A673 (cell line): Measurements from ENCODE around the gene AIMP1. TPM values are rescaled to one million over a fixed set of nuclear protein-coding genes. Genes with fewer than 3 reads are reported as not detected.

Experiments
- BruUV-seq: library from RNA; stranded (reverse); fragments of 400-500 nt; replicated peaks from 2 replicates; lab custom pipeline; 2021; lab: Mats Ljungman, UMichigan
- CTCF ChIA-PET: fragments of 300-600 bp; sonication (Branson Sonifier 250); formaldehyde crosslinking; loops from one replicate; lab custom pipeline; 2022; ENCODE audit warnings: antibody characterized with exemption; lab: Charles Lee
- POLR2A ChIA-PET: fragments of 300-600 bp; sonication (Branson Sonifier 250); formaldehyde crosslinking; loops from one replicate; lab custom pipeline; 2022; ENCODE audit warnings: antibody characterized with exemption; ENCODE audit not compliant: low non-redundant PET; lab: Charles Lee
- DNase-seq: peaks from one replicate; pipeline ENCODE4 v3.0.0-alpha.2; 2015; ENCODE audit warnings: low spot score
- H3K27ac ChIP-seq: fragments of 200-600 bp; sonication (generic); 2 replicates; pipeline ENCODE4 v1.5.1; 2016; ENCODE audit warnings: mixed run types, low read depth, mild to moderate bottlenecking, mixed read lengths, antibody characterized with exemption, low read length; ENCODE audit not compliant: poor library complexity, severe bottlenecking
- H3K27me3 ChIP-seq: fragments of 200-600 bp; sonication (generic); replicated peaks from 2 replicates; pipeline ENCODE4 v1.6.1; 2017; ENCODE audit warnings: mixed run types, low read depth, mild to moderate bottlenecking, mixed read lengths, antibody characterized with exemption, low read length; ENCODE audit not compliant: insufficient read depth, poor library complexity
- H3K36me3 ChIP-seq: fragments of 200-600 bp; sonication (generic); 2 replicates; pipeline ENCODE4 v1.6.1; 2016; ENCODE audit warnings: mixed run types, mild to moderate bottlenecking, mixed read lengths, antibody characterized with exemption, low read length; ENCODE audit not compliant: insufficient read depth, poor library complexity, severe bottlenecking
- H3K4me1 ChIP-seq: fragments of 200-600 bp; sonication (generic); 2 replicates; pipeline ENCODE4 v1.6.1; 2017; ENCODE audit warnings: mixed run types, mild to moderate bottlenecking, mixed read lengths, antibody characterized with exemption, low read length; ENCODE audit not compliant: insufficient read depth, poor library complexity, severe bottlenecking
- H3K4me3 ChIP-seq: fragments of 200-600 bp; sonication (generic); 2 replicates; pipeline ENCODE4 v1.5.1; 2016; ENCODE audit warnings: low read depth, mixed run types, mild to moderate bottlenecking, mixed read lengths, low read length; ENCODE audit not compliant: poor library complexity, severe bottlenecking
- H3K9me3 ChIP-seq: fragments of 200-600 bp; sonication (generic); 2 replicates; pipeline ENCODE4 v1.6.1; 2016; ENCODE audit warnings: mixed run types, low read depth, mild to moderate bottlenecking, mixed read lengths, antibody characterized with exemption, low read length; ENCODE audit not compliant: poor library complexity, severe bottlenecking
- EZH2 ChIP-seq: fragments of 200-600 bp; sonication (generic); IDR thresholded peaks from 2 replicates; pipeline ENCODE4 v1.6.1; 2017; ENCODE audit warnings: borderline replicate concordance, low read depth, mild to moderate bottlenecking, mixed read lengths, antibody characterized with exemption, low read length; ENCODE audit not compliant: poor library complexity, severe bottlenecking
- intact Hi-C: fragments of 100-400 bp; cut with micrococcal nuclease; formaldehyde crosslinking; loops from one replicate; pipeline ENCODE4 v1.10.0; 2022; ENCODE audit not compliant: unreplicated experiment
- total RNA-seq: library from RNA; stranded (reverse); gene quantifications from 2 replicates; pipeline ENCODE4 v1.2.3, GENCODE V29; 2021
- TF ChIP-seq, protein P1 (sequence below): fragments of 300-800, 200-600 bp; sonication (generic); conservative IDR thresholded peaks from 2 replicates; pipeline ENCODE4 v1.5.1; 2017; ENCODE audit warnings: low read depth, mild to moderate bottlenecking, antibody characterized with exemption, low read length, moderate library complexity, mixed read lengths

Gene AIMP1
- total RNA-seq, 1 experiment from 2014 or later: 74.8 TPM

DNA sequence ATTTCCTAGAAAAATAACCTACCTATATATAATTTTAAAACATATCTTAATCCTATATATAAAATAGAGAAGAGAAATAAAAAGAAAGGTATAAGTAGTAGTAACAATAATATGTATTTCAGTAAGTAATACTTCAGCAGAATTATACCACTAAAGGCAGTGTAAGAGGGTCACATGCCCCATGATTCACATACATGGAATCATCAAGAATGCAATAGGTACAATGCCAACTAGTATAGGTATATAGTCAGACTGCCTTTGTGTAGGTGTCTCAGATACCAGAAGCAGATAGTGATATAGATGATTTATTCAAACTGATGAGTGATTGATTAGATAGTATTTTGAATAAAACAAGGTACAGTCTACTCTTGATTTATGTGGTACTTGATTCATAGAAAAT, 9.4 kb downstream of the AIMP1 start:
- H3K36me3 ChIP-seq: peaks cover 64% of the 10 kb centered on the region

DNA sequence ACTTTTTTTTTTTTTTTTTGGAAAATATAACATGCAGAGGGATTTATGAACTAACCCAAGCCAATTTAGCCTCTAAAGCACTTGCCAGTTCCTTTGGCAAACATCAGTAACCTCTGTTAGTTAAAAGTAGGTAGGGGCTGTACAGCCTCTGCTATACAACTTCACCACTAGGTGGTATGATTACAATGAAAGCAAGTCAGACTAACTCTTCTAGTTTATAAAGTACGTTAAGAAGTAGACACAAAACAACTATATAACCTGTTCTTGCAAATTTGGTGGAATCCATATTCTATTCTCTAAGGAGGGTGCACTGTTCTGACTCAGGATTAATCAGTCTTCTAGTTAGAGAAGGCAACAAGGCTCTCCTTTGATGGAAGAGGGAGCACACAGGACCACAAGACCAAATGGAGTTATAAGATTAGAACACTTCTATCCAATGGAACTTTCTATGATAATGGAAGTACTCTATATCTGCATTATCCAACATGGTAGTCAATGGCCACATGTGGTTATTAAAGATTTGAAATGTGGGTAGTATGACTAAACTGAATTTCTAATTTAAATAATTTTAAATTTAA, 12.8 kb downstream of the AIMP1 start:
- no TSS peak for BruUV-seq
- ChIA-PET POLR2A (interaction anchor here (0.6 kb wide), 1 partner anchor 707 kb away, joined by 4 read pairs; no protein-coding TSS in a partner anchor), CTCF (interaction anchor here (0.6 to 1.4 kb wide), 7 partner anchors 17 to 657 kb away, joined by 3 to 6 read pairs (median 4); no protein-coding TSS in a partner anchor)
- DNase-seq: peak; percentile 59
- no peak overlapping the region for H3K27ac ChIP-seq
- H3K9me3 ChIP-seq: no peaks in the 10 kb centered on the region
- H3K27me3 ChIP-seq: no peaks in the 10 kb centered on the region
- intact Hi-C loops: loop anchor here (2.0 kb wide), 2 partner anchors 480 to 570 kb away; no protein-coding TSS in a partner anchor
- TF ChIP-seq, protein P1, sequence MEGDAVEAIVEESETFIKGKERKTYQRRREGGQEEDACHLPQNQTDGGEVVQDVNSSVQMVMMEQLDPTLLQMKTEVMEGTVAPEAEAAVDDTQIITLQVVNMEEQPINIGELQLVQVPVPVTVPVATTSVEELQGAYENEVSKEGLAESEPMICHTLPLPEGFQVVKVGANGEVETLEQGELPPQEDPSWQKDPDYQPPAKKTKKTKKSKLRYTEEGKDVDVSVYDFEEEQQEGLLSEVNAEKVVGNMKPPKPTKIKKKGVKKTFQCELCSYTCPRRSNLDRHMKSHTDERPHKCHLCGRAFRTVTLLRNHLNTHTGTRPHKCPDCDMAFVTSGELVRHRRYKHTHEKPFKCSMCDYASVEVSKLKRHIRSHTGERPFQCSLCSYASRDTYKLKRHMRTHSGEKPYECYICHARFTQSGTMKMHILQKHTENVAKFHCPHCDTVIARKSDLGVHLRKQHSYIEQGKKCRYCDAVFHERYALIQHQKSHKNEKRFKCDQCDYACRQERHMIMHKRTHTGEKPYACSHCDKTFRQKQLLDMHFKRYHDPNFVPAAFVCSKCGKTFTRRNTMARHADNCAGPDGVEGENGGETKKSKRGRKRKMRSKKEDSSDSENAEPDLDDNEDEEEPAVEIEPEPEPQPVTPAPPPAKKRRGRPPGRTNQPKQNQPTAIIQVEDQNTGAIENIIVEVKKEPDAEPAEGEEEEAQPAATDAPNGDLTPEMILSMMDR: peak; percentile 86
- no peak for TF ChIP-seq EZH2
- peaks cover 84% of the 10 kb centered on the region for H3K36me3 ChIP-seq
- H3K4me3 ChIP-seq: no peak overlapping the region
- H3K4me1 ChIP-seq: no peaks in the 10 kb centered on the region

More for the DNA sequence above, 9.4 kb downstream of the AIMP1 start:
- CTCF ChIA-PET: no interaction called here
- Histone ChIP-seq H3K9me3 (no peaks in the 10 kb centered on the region), H3K27ac (no peak overlapping the region), H3K27me3 (no peaks in the 10 kb centered on the region), H3K4me1 (no peaks in the 10 kb centered on the region), H3K4me3 (no peak overlapping the region)
- POLR2A ChIA-PET: no interaction called here
- DNase-seq: no peak
- intact Hi-C loops: no loop called here
- TF ChIP-seq EZH2: no peak
- TF ChIP-seq, protein P1: no peak
- BruUV-seq: no TSS peak

DNA sequence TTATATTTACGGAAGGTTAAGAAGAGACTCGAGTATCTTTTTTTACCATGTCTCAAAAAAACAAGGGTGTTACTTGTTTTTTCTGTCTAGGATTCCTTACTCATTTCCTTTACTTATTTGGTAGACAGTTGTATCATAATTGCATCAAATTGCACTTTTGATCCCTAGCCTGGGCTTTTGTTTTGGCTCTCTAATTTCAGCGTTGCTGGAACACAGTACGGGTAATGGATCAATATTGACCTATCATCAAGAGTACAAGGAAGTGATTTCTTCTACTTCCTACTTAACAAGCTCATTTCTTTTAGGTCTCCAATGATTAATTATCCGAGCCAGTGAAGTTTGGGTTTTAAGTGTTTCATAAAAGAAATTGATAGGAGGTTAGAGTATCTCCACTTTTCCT, 16.8 kb downstream of the AIMP1 start:
- ChIA-PET POLR2A (no interaction called here), CTCF (no interaction called here)
- TF ChIP-seq, protein P1: no peak
- no peak for TF ChIP-seq EZH2
- Histone ChIP-seq H3K9me3 (no peaks in the 10 kb centered on the region), H3K27me3 (no peaks in the 10 kb centered on the region), H3K4me3 (no peak overlapping the region), H3K27ac (no peak overlapping the region), H3K36me3 (peaks cover 79% of the 10 kb centered on the region), H3K4me1 (no peaks in the 10 kb centered on the region)
- DNase-seq: no peak
- no TSS peak for BruUV-seq
- intact Hi-C loops: no loop called here
